Left lung (tissue), 10 donors: ENCODE measurements around the gene HOTAIR. TPM values are rescaled to one million over a fixed set of nuclear protein-coding genes. Genes with fewer than 3 reads are reported as not detected.

ENCODE experiments used
- ATAC-seq: fragments of 200-7000 bp; cut with Tn5 transposase; one replicate; pipeline ENCODE4 v1.9.1; 2020; ENCODE audit warnings: moderate library complexity
- DNase-seq, 4 donors: peaks; one replicate each; pipeline ENCODE4 v3.0.0-alpha.2; 2013 to 2020
- H3K27ac ChIP-seq, 2 donors: fragments of 200-600 bp; sonication (generic) in 1 of 2; one replicate each; pipeline versions ENCODE4 v1.5.0 to v1.8.0; 2020 to 2021
- H3K27me3 ChIP-seq, 2 donors: fragments of 200-600 bp; sonication (generic) in 1 of 2; one replicate each; pipeline versions ENCODE4 v1.5.0 to v1.8.0; 2020 to 2021
- H3K36me3 ChIP-seq, 2 donors: fragments of 200-600 bp; sonication (generic) in 1 of 2; one replicate each; pipeline versions ENCODE4 v1.5.0 to v1.8.0; 2020 to 2021
- H3K4me1 ChIP-seq, 2 donors: fragments of 200-600 bp; one replicate each; pipeline ENCODE4 v1.8.0; 2021
- H3K4me3 ChIP-seq, 2 donors: fragments of 200-600 bp; sonication (generic) in 1 of 2; one replicate each; pipeline versions ENCODE4 v1.5.0 to v1.8.0; 2020 to 2021; ENCODE audit warnings: mild to moderate bottlenecking in 1 of 2
- H3K9me3 ChIP-seq, 2 donors: fragments of 200-600 bp; sonication (generic) in 1 of 2; one replicate each; pipeline versions ENCODE4 v1.5.0 to v1.8.0; 2020 to 2021
- intact Hi-C, 2 donors: fragments of 100-400 bp; cut with DNase I; formaldehyde crosslinking; loops; one replicate each; pipeline versions ENCODE4 v1.11.2 to v1.14.2; 2022
- polyA plus RNA-seq, 6 donors: library from polyadenylated mRNA; unstranded; fragments of 120-200 nt; gene quantifications; one replicate each; pipeline ENCODE4 v1.2.1, GENCODE V29; 2013; ENCODE audit not compliant: insufficient read length in 6 of 6
- total RNA-seq, 2 donors: library from RNA; stranded (reverse); fragmentation: NEBNext Ultra II Directional; extraction: Animal tissue kit (Norgen Biotek cat#: 25700); gene quantifications; one replicate each; pipeline ENCODE4 v1.2.1, GENCODE V29; 2021
- TF ChIP-seq, protein P1 (sequence below), 2 donors: fragments of 200-600 bp; sonication (generic) in 1 of 2; IDR thresholded peaks; one replicate each; pipeline versions ENCODE4 v1.5.0 to v1.8.0; 2021; ENCODE audit warnings: antibody characterized with exemption in 2 of 2
- donor health status: DM: no; HTN: yes; CAD: no.
- donor health status: DM: no; HTN: no; CAD: no.

HOTAIR gene
- total and polyA plus RNA-seq, 8 donors: not detected

- Histone ChIP-seq H3K9me3 (no peaks in the 10 kb centered on the region), H3K4me1 (no peaks in the 10 kb centered on the region), H3K27ac (no peak overlapping the region), H3K4me3 (no peak overlapping the region), H3K27me3 (peaks cover 100% of the 10 kb centered on the region in 2 donors), H3K36me3 (no peaks in the 10 kb centered on the region)
- intact Hi-C loops: no loop called here
- no peak for ATAC-seq
- peak in 1 of 4 donors; percentile 56 for DNase-seq
- TF ChIP-seq, protein P1, sequence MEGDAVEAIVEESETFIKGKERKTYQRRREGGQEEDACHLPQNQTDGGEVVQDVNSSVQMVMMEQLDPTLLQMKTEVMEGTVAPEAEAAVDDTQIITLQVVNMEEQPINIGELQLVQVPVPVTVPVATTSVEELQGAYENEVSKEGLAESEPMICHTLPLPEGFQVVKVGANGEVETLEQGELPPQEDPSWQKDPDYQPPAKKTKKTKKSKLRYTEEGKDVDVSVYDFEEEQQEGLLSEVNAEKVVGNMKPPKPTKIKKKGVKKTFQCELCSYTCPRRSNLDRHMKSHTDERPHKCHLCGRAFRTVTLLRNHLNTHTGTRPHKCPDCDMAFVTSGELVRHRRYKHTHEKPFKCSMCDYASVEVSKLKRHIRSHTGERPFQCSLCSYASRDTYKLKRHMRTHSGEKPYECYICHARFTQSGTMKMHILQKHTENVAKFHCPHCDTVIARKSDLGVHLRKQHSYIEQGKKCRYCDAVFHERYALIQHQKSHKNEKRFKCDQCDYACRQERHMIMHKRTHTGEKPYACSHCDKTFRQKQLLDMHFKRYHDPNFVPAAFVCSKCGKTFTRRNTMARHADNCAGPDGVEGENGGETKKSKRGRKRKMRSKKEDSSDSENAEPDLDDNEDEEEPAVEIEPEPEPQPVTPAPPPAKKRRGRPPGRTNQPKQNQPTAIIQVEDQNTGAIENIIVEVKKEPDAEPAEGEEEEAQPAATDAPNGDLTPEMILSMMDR (IDR thresholded peaks at IDR 0.05): no peak
Observed at GRCh38 chr12:53961025-53961761, 13.6 kb downstream of the HOTAIR start.

DNA sequence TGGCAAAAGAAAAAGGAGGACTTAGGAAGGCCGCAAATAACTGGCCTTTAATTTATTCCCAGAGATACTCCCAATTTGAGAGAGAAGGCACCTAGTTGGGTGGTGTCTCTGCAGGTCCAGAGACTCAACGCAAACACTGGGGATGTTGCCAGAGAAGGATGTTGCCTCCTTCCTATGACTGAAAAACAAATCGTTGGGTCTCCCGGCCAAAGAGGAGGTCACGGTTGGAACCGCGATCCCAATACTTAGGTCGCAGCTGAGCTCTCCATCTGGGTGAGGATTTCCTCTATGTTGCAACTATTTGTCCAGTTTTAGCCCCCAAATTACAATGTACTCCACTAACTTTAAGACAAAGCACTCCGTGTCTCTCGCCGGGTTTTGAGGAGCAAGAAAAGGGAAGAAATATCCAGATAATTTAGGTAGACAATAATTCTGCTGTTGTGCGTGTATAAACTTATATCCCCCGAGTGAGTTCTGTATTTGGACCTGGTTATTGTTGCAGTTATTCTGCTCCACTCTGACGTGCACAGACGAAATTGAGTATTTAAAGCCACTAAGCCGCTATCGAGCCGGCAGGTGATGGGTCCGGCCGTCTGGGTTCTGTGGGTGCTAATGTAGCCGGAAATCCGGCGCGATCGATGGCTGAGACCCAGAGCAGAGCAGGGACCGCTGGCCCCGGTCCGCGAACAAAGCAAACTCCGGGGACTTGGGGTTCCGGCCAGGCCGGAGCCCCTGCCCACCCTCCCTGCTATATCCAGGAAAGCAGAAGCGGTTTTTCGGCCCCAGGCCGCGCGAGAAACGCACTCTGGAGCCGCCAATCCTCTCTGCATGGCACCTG lies 14.3 kb downstream of the HOTAIR start:
- DNase-seq (peak in 1 of 4 donors; percentile 39), ATAC-seq (no peak)
- no peaks in the 10 kb centered on the region for H3K9me3 ChIP-seq
- no peak overlapping the region for H3K4me3 ChIP-seq
- H3K27ac ChIP-seq: no peak overlapping the region
- H3K27me3 ChIP-seq: peaks cover 100% of the 10 kb centered on the region in 2 donors
- H3K36me3 ChIP-seq: no peaks in the 10 kb centered on the region
- TF ChIP-seq, protein P1 (IDR thresholded peaks at IDR 0.05): no peak
- H3K4me1 ChIP-seq: no peaks in the 10 kb centered on the region
- intact Hi-C loops: no loop called here

DNA sequence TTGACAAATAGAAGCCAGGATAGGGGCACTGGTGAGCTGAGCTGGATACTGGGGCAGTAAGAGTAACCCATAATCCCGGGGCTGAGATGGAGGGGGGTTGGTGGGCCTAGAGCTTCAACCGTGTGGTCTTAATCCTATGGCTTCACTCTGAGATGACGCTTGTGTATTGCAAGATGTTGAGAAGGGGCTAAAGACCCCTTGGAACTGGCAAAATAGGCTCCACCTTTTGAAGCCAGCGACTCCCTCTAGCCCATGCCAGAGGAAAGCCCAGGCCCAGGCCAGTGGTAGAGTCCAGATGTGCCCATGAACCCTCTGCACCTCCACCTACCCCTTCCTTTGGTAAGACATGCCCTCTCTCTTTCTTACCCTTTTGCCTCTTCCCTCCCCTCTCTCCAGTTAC lies 15.4 kb downstream of the HOTAIR start:
- DNase-seq (no peak), ATAC-seq (no peak)
- intact Hi-C loops: no loop called here
- TF ChIP-seq, protein P1 (IDR thresholded peaks at IDR 0.05): no peak
- no peak overlapping the region for H3K27ac ChIP-seq
- H3K4me3 ChIP-seq: no peak overlapping the region
- H3K9me3 ChIP-seq: no peaks in the 10 kb centered on the region
- peaks cover 100% of the 10 kb centered on the region in 2 donors for H3K27me3 ChIP-seq
- H3K36me3 ChIP-seq: no peaks in the 10 kb centered on the region
- H3K4me1 ChIP-seq: no peaks in the 10 kb centered on the region

- no peaks in the 10 kb centered on the region for H3K36me3 ChIP-seq
- no peak overlapping the region for H3K4me3 ChIP-seq
- peaks cover 100% of the 10 kb centered on the region in 2 donors for H3K27me3 ChIP-seq
- H3K27ac ChIP-seq: no peak overlapping the region
- intact Hi-C loops: no loop called here
- no peak for ATAC-seq
- DNase-seq: no peak
- no peaks in the 10 kb centered on the region for H3K9me3 ChIP-seq
- TF ChIP-seq, protein P1 (IDR thresholded peaks at IDR 0.05): no peak
- no peaks in the 10 kb centered on the region for H3K4me1 ChIP-seq
Observed at GRCh38 chr12:53958128-53958527, 16.6 kb downstream of the HOTAIR start.

DNA sequence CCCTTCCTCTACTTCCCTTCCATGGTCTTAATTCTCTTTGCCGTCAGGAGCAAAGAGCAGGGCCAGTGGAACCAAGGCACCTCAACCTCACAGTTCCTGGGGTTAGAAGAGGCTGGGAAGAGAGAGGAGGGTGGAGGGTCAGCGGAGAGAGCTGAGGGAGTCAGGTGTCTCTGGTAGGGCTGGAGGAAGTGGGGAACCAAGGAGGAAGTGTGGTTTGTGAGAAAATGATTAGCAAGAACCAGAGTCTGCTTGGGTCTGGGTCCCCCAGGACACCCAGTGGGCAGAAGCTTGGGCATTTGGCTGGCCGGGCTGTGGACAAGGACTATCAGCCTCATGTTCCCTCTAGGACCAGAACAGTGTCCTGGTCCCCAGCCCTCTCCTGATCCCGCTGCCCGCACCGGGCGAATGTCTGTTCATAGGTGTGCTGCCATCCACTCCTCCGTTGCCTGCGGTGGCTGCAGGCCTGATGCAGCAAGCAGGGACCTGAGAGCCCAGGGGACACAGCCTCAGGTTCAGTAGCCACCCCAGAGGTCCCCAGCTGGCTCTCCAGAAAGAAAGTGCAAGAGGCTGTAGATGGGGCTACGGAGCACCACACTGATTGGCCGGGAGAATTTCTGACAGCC lies 17.7 kb downstream of the HOTAIR start:
- intact Hi-C loops: no loop called here

More for the DNA sequence above, 17.7 kb downstream of the HOTAIR start:
- Histone ChIP-seq H3K27me3 (peaks cover 100% of the 10 kb centered on the region in 2 donors), H3K36me3 (no peaks in the 10 kb centered on the region), H3K9me3 (no peaks in the 10 kb centered on the region), H3K4me1 (no peaks in the 10 kb centered on the region), H3K4me3 (no peak overlapping the region), H3K27ac (no peak overlapping the region)
- TF ChIP-seq, protein P1 (IDR thresholded peaks at IDR 0.05): no peak
- DNase-seq (peak in 1 of 4 donors; percentile 72), ATAC-seq (no peak)
